GM12891 (cell line): ENCODE measurements around the gene THOC7.

Experiments used
- PAX5 ChIP-seq: IDR thresholded peaks from 2 replicates; pipeline ENCODE4 v1.6.1; 2011; ENCODE audit warnings: low read length, moderate library complexity, mild to moderate bottlenecking; ENCODE audit not compliant: insufficient read depth, severe bottlenecking
- POLR2AphosphoS5 ChIP-seq: IDR thresholded peaks from 2 replicates; pipeline ENCODE4 v1.6.1; 2011; ENCODE audit warnings: low read depth, low read length, control low read depth

- TF ChIP-seq PAX5, result no peak
- TF ChIP-seq POLR2AphosphoS5, result peak; percentile 51; the same call in 1 of the 2 replicates
Observed at GRCh38 chr3:63911873-63912767, 48.5 kb upstream of the THOC7 start, which contains the start of gene SCAANT1.
